HG03025 (cell line): ENCODE results near the gene ADCY4.

Experiments used
- ATAC-seq: cut with Tn5 transposase; IDR thresholded peaks from one replicate; pipeline ENCODE4 v1.9.1; 2021; ENCODE audit warnings: mild to moderate bottlenecking, moderate library complexity; ENCODE audit not compliant: unreplicated experiment, low FRiP score

Gene ADCY4

GRCh38 chr14:24321212-24321975, 13.5 kb downstream of the ADCY4 start:
- no peak for ATAC-seq

- ATAC-seq, result no peak
Observed at GRCh38 chr14:24317141-24317928, 17.5 kb downstream of the ADCY4 start.

GRCh38 chr14:24316597-24316950, 18.3 kb downstream of the ADCY4 start:
- no peak for ATAC-seq

DNA sequence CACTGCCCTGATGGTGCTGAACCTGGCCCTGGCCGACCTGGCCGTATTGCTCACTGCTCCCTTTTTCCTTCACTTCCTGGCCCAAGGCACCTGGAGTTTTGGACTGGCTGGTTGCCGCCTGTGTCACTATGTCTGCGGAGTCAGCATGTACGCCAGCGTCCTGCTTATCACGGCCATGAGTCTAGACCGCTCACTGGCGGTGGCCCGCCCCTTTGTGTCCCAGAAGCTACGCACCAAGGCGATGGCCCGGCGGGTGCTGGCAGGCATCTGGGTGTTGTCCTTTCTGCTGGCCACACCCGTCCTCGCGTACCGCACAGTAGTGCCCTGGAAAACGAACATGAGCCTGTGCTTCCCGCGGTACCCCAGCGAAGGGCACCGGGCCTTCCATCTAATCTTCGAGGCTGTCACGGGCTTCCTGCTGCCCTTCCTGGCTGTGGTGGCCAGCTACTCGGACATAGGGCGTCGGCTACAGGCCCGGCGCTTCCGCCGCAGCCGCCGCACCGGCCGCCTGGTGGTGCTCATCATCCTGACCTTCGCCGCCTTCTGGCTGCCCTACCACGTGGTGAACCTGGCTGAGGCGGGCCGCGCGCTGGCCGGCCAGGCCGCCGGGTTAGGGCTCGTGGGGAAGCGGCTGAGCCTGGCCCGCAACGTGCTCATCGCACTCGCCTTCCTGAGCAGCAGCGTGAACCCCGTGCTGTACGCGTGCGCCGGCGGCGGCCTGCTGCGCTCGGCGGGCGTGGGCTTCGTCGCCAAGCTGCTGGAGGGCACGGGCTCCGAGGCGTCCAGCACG, 18.9 kb downstream of the ADCY4 start:
- ATAC-seq, result no peak

GRCh38 chr14:24315243-24315806, 19.5 kb downstream of the ADCY4 start:
- ATAC-seq, result no peak

- no peak for ATAC-seq
Observed at GRCh38 chr14:24314377-24315193, 20.3 kb downstream of the ADCY4 start.

DNA sequence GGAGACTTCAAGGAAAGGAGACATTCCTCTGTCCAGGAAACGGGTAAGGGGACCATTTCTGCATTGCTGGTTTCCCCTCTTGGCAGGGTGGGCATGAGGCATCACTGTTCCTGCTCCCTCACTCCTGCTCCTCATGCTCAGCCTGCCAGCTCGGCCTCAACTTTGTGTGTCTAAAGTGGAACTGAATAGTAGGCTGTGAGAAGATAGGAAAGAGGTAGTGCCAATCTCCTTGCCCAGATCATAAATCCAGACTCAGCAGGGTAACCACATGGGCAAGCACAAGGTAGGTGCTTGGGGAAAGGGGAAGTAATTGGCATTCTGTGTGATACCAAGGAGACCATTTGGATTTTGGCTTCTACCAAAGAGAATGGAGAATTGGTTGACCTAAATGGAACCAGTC, 21.0 kb downstream of the ADCY4 start:
- no peak for ATAC-seq

- no peak for ATAC-seq
Observed at GRCh38 chr14:24312736-24313507, 21.9 kb downstream of the ADCY4 start.

DNA sequence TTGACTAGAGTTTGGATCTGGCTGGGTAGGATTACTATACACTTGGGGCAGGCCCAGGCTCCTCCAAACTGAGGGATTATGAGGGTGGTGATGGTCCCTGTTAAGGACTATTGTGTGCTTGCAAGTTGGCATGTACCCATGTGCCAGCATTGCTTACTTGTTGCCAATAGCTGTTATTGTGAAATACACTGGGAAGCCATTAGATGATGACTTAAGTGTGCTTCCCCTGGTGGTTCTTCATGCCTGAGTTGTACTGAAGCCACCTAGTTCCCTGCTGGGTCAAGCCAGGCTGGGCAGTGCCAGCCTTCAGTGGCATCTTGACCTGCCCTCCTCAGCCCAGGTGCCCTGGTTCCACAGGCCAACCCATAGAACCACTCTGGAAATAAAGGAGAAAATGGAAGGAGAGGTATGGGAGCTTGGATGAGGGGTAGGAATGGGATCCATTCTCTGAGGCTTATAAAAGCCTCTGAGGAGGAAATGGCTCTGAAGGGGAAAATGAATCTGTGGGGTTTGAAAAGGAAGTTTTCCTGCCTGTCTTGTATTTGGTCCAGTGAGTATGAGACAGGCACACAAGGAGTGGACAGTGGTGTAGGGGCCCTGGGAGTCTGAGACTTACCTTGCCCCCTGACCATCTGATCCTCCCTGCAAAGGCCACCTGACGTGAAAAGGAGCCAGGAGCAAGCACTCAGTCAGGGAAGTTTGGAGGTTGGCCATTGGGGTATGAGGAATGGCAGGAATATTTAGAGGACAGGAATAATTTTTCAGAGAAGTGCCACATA, 22.8 kb downstream of the ADCY4 start:
- ATAC-seq, result no peak

DNA sequence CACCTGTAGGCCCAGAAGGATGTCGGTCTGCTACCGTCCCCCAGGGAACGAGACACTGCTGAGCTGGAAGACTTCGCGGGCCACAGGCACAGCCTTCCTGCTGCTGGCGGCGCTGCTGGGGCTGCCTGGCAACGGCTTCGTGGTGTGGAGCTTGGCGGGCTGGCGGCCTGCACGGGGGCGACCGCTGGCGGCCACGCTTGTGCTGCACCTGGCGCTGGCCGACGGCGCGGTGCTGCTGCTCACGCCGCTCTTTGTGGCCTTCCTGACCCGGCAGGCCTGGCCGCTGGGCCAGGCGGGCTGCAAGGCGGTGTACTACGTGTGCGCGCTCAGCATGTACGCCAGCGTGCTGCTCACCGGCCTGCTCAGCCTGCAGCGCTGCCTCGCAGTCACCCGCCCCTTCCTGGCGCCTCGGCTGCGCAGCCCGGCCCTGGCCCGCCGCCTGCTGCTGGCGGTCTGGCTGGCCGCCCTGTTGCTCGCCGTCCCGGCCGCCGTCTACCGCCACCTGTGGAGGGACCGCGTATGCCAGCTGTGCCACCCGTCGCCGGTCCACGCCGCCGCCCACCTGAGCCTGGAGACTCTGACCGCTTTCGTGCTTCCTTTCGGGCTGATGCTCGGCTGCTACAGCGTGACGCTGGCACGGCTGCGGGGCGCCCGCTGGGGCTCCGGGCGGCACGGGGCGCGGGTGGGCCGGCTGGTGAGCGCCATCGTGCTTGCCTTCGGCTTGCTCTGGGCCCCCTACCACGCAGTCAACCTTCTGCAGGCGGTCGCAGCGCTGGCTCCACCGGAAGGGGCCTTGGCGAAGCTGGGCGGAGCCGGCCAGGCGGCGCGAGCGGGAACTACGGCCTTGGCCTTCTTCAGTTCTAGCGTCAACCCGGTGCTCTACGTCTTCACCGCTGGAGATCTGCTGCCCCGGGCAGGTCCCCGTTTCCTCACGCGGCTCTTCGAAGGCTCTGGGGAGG, 23.9 kb downstream of the ADCY4 start, which contains the start of gene LTB4R:
Gene LTB4R, plus strand, starts transcription at position 857 of the 959 bp plus-strand sequence. CDS start 4,150 bp downstream, outside the sequence.
- peak; percentile 59 for ATAC-seq

- ATAC-seq, result no peak
Observed at GRCh38 chr14:24310265-24310645, 24.6 kb downstream of the ADCY4 start.

- no peak for ATAC-seq
Observed at GRCh38 chr14:24309538-24310264, 25.2 kb downstream of the ADCY4 start, which contains the start of gene LTB4R2. Gene LTB4R2 (plus strand): TSS chr14:24310140. CDS start chr14:24310665, 525 bp downstream.

DNA sequence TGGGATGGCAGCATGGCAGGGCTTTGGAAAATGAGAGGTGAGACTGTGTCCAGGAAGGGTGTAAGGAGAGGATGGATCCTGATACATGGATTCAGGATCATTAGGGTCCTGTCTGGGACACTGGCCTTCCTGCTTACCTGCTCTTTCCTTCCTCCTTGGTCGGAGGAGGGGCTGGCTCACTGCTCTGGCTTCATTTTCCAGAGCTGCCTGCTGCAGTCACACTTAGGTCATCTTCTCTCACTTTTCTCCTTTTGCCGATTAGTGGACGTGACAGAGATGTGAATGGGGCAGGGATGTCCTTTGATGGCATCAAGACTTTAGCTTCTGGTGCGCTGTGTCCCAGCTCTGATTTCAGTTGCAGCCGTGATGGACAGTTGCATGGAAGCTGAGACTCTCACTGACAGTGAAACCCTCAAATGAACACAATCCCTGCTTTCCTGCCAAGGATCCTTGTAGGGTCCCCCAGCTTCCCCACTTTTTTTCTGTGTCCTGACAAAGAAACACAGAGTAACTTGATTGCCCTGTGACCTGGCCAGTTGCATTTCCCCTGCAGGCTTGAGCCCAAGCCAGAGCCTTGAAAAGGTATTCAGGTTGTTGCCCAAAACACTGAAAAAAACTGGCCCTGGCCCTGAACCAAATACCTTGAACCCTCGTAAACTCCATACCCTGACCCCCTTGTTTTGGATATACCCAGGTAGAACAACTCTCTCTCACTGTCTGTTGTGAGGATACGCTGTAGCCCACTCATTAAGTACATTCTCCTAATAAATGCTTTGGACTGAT, 26.3 kb downstream of the ADCY4 start:
- ATAC-seq, result no peak

DNA sequence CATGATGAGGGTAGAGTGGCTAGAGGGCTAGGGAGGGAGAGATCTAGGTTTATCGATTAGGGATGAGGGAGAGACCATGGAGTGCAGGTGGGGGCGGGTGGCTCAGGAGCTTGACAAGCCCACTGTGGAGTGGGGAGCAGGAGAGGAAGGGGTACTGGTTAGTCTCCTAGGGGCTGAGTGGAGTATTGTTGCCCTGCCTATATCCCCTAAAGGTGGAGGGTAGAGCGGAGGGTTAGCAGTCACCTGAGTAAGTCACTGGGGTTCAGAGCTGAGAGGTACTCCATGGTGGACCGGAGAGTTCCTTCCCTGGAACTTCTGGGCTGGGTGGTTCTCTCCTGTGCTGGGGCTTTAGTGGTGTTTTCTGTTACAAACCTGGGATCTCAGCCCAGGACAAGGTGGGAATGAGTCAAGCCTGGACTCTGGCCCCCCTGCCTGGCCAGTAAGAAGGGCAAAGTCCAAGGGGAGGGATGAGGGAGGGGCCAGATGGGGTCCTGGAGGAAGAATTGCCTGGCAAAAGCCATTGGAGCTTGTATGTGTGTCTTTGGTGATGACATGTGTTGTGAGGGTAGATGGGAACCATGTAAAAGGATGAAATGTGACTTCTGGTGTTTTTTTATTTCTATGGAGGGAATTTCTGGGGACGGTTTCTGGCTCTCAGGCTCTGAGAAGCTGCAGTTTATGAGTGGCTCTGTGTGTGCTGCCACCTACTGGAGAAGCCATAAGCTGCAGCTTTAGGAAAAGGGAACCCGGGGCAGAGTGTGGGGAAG, 27.1 kb downstream of the ADCY4 start, which contains the start of gene CIDEB:
Gene CIDEB, minus strand, starts transcription at position 403 of the 767 bp plus-strand sequence. Its CDS starts 119 bp downstream, at position 284.
- no peak for ATAC-seq

DNA sequence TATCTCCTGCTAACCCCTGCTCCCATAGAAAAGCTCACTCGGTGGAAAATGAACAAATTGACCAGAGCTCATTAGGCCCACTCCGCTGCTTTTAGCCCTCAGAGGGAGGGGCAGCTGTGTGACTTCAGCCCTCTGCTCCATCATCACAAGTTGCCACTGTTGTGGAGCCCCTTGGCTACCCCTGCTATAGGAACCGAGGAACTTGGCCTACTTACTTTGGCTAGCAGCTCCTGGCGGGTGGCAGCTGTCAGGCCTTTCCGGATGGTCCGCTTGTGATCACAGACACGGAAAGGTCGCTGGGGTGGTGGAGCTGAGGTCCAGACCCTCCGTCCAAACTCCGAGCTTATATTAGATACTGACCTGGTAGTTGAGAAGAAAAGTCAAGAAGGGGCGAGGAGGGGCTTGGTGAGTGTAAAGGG, 27.7 kb downstream of the ADCY4 start:
- no peak for ATAC-seq
